ENCODE data around the gene SMIM44. TPM values are rescaled to one million over a fixed set of nuclear protein-coding genes. Genes with fewer than 3 reads are reported as not detected.
"Not testable (repeated sequence)": the region's sequence is repeated elsewhere in the genome, so short reads cannot be mapped to it uniquely, and the experiment has no call there.

Gene SMIM44
- total RNA-seq, 4 donors from 2014 or later = not detected

DNA sequence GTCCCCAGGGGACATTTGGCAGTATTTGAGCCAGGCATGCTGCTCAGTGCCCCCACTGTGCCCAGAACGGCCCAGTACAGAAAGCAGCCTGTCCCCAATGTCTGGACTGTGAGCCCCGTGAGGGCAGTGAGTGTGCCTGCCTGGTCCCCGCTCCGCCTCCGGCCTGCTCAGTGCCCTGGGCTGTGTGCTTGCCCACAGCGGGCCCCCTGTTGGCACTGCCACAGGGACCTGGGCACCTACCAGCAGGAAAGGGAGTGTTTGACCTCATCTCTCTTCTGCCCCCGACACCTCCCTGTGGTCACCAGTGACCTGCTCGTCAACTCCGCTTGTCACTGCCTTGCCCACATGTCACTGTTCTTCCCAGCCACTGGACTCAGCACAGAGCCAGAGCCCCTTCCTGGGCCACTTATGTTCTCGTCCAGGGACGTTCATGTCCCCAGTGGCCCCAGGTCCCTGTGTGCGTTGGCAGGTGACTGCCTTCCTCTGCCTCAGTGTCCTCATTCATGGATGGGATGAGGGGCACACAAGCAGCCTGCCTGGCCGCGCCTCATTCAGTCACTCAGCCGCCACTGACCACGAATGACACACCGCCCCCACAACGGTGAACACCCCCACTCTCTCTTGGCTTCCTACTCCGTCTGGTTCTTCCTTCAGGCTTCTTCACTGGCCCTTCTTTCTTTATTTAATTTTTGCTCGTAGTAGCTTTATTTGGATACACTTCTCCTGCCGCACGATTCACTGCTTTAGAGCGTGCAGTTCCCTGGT is 25.7 kb upstream of the SMIM44 start:
- Histone ChIP-seq H3K27me3 (no peaks in the 10 kb centered on the region), H3K4me1 (peaks cover 0 to 76% (median 14%) of the 10 kb centered on the region in 3 donors), H3K9me3 (no peaks in the 10 kb centered on the region), H3K4me3 (no peak overlapping the region), H3K27ac (peak overlapping the region in 1 of 4 donors; percentile 14), H3K36me3 (peaks cover 0 to 35% of the 10 kb centered on the region in 2 donors)
- 70 to 79% methylated on average over 2 to 16 of the region's 23 CpGs for WGBS, 2 donors (ENCODE audit: low coverage in 1 of 2)
- no peak for TF ChIP-seq POLR2AphosphoS5 (IDR thresholded peaks at IDR 0.05)
- no peak for TF ChIP-seq EP300 (IDR thresholded peaks at IDR 0.05)
- no peak for TF ChIP-seq POLR2A (IDR thresholded peaks at IDR 0.05)
- TF ChIP-seq, protein P1, sequence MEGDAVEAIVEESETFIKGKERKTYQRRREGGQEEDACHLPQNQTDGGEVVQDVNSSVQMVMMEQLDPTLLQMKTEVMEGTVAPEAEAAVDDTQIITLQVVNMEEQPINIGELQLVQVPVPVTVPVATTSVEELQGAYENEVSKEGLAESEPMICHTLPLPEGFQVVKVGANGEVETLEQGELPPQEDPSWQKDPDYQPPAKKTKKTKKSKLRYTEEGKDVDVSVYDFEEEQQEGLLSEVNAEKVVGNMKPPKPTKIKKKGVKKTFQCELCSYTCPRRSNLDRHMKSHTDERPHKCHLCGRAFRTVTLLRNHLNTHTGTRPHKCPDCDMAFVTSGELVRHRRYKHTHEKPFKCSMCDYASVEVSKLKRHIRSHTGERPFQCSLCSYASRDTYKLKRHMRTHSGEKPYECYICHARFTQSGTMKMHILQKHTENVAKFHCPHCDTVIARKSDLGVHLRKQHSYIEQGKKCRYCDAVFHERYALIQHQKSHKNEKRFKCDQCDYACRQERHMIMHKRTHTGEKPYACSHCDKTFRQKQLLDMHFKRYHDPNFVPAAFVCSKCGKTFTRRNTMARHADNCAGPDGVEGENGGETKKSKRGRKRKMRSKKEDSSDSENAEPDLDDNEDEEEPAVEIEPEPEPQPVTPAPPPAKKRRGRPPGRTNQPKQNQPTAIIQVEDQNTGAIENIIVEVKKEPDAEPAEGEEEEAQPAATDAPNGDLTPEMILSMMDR (IDR thresholded peaks at IDR 0.05) = no peak
- no peak for ATAC-seq

DNA sequence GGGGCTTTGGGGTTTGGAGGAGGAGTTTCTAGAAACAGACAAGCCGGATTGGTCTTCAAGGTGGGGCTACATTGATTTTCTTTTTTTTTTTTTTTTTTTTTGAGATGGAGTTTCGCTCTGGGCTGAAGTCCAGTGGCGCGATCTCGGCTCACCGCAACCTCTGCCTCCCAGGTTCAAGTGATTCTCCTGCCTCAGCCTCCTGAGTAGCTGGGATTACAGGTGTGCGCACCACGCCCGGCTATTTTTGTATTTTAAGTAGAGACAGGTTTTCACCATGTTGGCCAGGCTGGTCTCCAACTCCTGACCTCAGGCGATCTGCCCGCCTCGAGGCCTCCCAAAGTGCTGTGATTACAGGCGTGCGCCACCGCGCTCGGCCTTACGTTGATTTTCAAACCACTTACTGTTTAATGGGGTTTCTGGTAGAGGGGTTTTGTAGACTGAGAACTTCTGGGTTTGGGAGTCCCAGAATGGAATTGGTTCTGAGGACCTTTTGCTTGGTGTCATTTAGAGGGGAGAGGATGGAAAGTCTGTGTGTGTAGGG is 24.9 kb upstream of the SMIM44 start:
- H3K27ac ChIP-seq = peak overlapping the region in 1 of 4 donors; percentile 94
- ATAC-seq, H3K4me3 ChIP-seq, H3K9me3 ChIP-seq, H3K27me3 ChIP-seq: not testable (repeated sequence)
- peaks cover 0 to 68% (median 14%) of the 10 kb centered on the region in 3 donors for H3K4me1 ChIP-seq
- H3K36me3 ChIP-seq = peaks cover 0 to 34% of the 10 kb centered on the region in 2 donors
- 92% methylated on average over 11 to 17 of the region's 18 CpGs for WGBS, 2 donors (ENCODE audit: low coverage in 1 of 2)

DNA sequence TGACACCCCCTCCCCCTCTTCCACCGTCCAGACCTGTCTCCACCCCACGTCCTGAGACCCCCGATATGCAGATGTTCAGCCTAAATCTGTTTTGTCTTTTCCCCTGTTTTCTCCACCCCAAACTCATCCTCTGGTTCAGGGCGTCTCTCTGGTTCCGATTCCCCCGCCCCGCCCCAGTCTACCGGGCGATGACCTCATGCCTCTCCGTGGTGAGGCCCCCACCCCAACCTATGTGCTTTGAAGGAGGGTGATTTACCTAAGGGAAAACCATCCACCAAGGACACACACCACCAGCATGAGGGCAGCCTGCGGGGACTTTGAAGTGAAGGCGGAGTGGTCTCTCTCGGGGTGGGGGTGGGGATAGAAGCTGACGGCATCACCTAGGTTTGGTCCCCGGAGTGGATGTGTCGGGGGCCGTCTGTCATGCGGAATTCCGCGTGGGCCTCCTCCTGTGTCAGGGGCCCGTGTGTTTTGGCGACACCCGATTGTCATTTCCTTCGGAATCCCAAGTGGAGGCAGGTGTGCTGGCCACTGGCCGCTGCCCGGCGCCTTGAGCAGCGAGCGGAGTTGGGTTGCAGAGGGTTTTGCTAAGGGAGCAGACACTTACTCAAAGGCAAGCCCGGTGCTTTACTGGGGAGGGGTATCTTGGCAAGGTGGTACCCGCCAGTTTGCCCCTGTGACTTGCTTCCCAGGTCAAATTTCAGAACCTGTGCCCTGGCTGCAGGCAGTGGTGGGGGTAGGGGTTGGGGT is 24.3 kb upstream of the SMIM44 start:
- Histone ChIP-seq H3K36me3 (peaks cover 0 to 34% of the 10 kb centered on the region in 2 donors), H3K4me1 (peaks cover 0 to 62% (median 14%) of the 10 kb centered on the region in 3 donors), H3K27ac (peak overlapping the region in 3 of 4 donors; percentile 84 to 94 (median 85)), H3K9me3 (no peaks in the 10 kb centered on the region), H3K27me3 (no peaks in the 10 kb centered on the region), H3K4me3 (peak overlapping the region; percentile 65 to 94)
- ATAC-seq = no peak
- WGBS, 2 donors (ENCODE audit: low coverage in 1 of 2) = 20 to 23% methylated on average over 4 to 5 of the region's 31 CpGs
- TF ChIP-seq EP300 (IDR thresholded peaks at IDR 0.05) (no peak), POLR2AphosphoS5 (IDR thresholded peaks at IDR 0.05) (no peak), POLR2A (IDR thresholded peaks at IDR 0.05) (no peak)
- TF ChIP-seq, protein P1 (IDR thresholded peaks at IDR 0.05) = no peak

DNA sequence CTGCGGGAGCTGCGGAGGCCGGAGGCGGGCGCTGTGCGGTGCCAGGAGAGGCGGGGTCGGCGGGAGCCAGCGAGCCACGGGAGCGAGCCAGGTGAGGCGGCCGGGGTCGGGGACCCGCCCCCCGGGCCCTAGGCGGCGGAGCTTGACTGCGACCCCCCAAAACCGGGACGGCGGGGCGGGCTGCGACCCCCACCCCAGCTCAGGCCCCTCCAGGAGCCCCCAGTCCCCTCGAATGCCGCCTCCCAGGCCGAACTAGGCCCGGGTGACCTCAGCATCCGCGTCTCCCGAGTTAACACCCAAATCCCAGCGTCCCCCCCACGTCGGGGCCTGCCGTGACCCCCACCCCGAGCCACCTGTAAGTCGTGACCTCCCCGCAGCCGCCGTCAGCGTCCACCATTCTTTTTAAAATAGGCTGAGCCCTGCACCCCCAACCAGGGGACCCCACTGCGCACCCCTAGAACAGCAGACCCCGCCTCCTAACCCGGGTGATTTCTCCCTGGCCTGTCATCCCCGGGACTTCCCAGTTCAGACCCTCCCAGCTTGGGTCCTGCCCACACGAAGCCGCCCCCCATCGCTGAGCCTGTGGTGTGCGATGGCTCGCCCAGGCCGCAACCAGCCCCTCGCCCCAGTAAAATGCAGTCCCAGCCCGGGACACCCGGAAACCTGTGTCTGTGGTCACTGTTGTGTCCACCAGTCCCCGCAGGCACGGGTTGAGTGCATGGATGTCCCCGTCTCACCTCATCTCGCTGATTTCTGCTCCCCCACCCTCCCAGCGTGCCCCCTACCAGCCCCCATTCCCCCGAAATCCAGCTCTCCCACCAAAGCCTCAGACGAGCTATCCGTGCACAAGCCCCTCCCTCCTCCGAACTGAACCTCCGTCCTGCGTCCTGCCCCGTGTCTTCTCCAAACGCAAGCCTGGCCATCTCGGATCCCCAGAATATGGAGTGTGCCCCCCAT is 23.4 kb upstream of the SMIM44 start:
- peak overlapping the region; percentile 65 to 94 for H3K4me3 ChIP-seq
- H3K27me3 ChIP-seq = no peaks in the 10 kb centered on the region
- peaks cover 0 to 28% of the 10 kb centered on the region in 2 donors for H3K36me3 ChIP-seq
- H3K4me1 ChIP-seq = peaks cover 0 to 53% (median 14%) of the 10 kb centered on the region in 3 donors
- peak; percentile 0 for ATAC-seq
- TF ChIP-seq EP300 (IDR thresholded peaks at IDR 0.05) (no peak), POLR2AphosphoS5 (IDR thresholded peaks at IDR 0.05) (no peak), POLR2A (IDR thresholded peaks at IDR 0.05) (no peak)
- TF ChIP-seq, protein P1 (IDR thresholded peaks at IDR 0.05) = no peak
- no CpG with 5 or more reads among the region's 69 CpGs for WGBS, 2 donors (ENCODE audit: low coverage in 1 of 2)
- no peaks in the 10 kb centered on the region for H3K9me3 ChIP-seq
- peak overlapping the region; percentile 73 to 94 (median 84) for H3K27ac ChIP-seq
